ENCODE results near the gene CATSPERB. TPM values are rescaled to one million over a fixed set of nuclear protein-coding genes. Genes with fewer than 3 reads are reported as not detected.
A peak's percentile ranks its signal among the peaks of the same experiment; 100 is the strongest.
"Not testable (repeated sequence)": the region's sequence is repeated elsewhere in the genome, so short reads cannot be mapped to it uniquely, and the experiment has no call there.

CATSPERB gene
- polyA plus RNA-seq, 6 donors from 2014 or later: 0.71 TPM; not detected in 5

DNA sequence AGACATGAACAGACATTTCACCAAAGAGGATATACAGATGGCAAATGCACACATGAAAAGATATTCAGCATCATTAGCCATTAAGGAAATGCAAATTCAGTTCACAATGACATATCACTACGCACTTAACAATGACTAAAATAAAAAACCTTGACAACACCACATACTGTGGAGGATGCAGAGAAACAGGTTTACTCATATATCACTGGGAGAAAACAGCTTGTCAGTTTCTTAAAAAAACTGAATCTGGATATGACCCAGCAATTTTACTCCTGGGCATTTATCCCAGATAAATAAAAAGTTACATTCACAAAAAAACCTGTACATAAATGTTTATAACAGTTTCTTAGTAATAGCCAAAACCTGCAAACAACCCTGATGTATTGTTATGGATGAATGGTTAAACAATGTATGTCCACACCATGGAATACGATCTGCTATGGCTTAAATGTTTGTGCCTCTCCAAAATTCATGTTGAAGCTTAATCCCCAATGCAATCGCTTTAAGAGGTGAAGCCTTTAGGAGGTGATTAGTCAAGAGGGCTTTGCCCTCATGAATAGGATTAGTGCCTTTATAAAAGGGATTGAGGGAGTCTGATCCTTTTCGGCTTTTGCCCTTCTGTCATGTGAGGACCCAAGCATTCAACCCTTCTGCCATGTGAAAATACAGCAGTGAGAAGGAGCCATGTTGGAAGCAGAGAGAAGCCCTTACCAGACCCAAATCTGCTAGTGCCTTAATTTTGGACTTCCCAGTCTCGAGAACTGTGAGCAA is 185.8 kb downstream of the CATSPERB start:
- H3K27me3 Mint-ChIP-seq: peaks cover 13 to 45% (median 20%) of the 10 kb centered on the region in 3 donors
- DNase-seq (no peak), ATAC-seq (ENCODE audit: low read depth in 2 of 2) (no peak)
- peak overlapping the region in 1 of 6 donors; percentile 82 for H3K27ac Mint-ChIP-seq
- H3K4me3 Mint-ChIP-seq: no peak overlapping the region
- no peaks in the 10 kb centered on the region for H3K4me1 Mint-ChIP-seq
- peaks cover 7 to 24% (median 18%) of the 10 kb centered on the region in 7 donors for H3K9me3 Mint-ChIP-seq
- peaks cover 12 to 17% of the 10 kb centered on the region in 2 donors for H3K36me3 Mint-ChIP-seq

- H3K4me1 Mint-ChIP-seq: no peaks in the 10 kb centered on the region
- peaks cover 14 to 34% (median 24%) of the 10 kb centered on the region in 7 donors for H3K9me3 Mint-ChIP-seq
- H3K27ac Mint-ChIP-seq: no peak overlapping the region
- ATAC-seq (ENCODE audit: low read depth in 2 of 2) (no peak), DNase-seq (no peak)
- peaks cover 17 to 21% of the 10 kb centered on the region in 2 donors for H3K36me3 Mint-ChIP-seq
- no peak overlapping the region for H3K4me3 Mint-ChIP-seq
- H3K27me3 Mint-ChIP-seq: peaks cover 13 to 54% (median 29%) of the 10 kb centered on the region in 3 donors
These were observed 186.7 kb downstream of the CATSPERB start for GRCh38 chr14:91545204-91545603.

GRCh38 chr14:91536327-91536726 is 195.6 kb downstream of the CATSPERB start:
- ATAC-seq (ENCODE audit: low read depth in 2 of 2): no peak
- H3K4me1 Mint-ChIP-seq: no peaks in the 10 kb centered on the region
- DNase-seq: no peak
- H3K27me3 Mint-ChIP-seq: peaks cover 19 to 55% (median 38%) of the 10 kb centered on the region in 3 donors
- peak overlapping the region in 1 of 8 donors; percentile 22 for H3K4me3 Mint-ChIP-seq
- H3K27ac Mint-ChIP-seq: no peak overlapping the region
- peaks cover 15 to 33% (median 19%) of the 10 kb centered on the region in 7 donors for H3K9me3 Mint-ChIP-seq
- peaks cover 5 to 34% of the 10 kb centered on the region in 2 donors for H3K36me3 Mint-ChIP-seq

DNA sequence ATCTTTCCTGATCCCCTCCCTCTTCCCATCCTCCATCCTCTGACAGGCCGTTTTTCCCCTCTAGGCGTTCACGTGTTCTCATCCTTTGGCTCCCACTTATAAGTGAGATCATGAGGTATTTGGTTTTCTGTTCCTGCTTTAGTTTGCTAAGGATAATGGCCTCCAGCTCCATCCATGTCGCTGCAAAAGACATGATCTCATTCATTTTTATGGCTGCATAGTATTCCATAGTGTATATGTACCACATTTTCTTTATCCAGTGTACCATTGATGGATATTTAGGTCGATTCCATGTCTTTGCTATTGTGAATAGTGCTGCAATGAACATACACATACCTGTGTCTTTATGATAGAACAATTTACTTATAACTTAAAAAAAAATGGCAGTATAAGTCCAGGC is 197.8 kb downstream of the CATSPERB start:
- DNase-seq; H3K4me3 Mint-ChIP-seq; H3K4me1 Mint-ChIP-seq; H3K27ac Mint-ChIP-seq; ATAC-seq (ENCODE audit: low read depth in 2 of 2): not testable (repeated sequence)
- Mint-ChIP-seq H3K36me3 (peaks cover 0 to 11% of the 10 kb centered on the region in 2 donors), H3K27me3 (peaks cover 24 to 45% (median 31%) of the 10 kb centered on the region in 3 donors), H3K9me3 (peaks cover 0 to 14% (median 3%) of the 10 kb centered on the region in 7 donors)

DNA sequence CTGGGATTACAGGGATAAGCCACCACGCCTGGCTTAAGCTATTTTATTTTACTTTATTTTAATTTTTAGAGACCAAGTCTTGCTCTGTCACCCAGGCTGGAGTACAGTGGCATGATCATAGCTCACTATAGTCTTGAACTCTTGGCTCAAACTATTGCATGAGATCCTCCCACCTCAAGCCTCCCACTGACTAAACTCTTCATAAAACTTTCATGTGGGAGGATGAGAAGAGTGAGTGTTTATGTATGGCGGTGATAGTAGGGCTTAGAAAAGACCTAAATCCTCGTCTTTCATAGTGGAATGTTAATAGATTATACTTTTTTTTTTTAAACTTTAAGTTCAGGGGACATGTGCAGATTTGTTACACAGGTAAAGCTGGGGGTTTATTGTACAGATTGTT is 198.3 kb downstream of the CATSPERB start:
- Mint-ChIP-seq H3K4me3 (no peak overlapping the region), H3K27ac (no peak overlapping the region), H3K27me3 (peaks cover 21 to 45% (median 31%) of the 10 kb centered on the region in 3 donors), H3K4me1 (no peaks in the 10 kb centered on the region), H3K9me3 (peaks cover 0 to 10% (median 3%) of the 10 kb centered on the region in 7 donors), H3K36me3 (peaks cover 0 to 8% of the 10 kb centered on the region in 2 donors)
- ATAC-seq (ENCODE audit: low read depth in 2 of 2) (no peak), DNase-seq (no peak)

Other genes with a start within 250 kb of the CATSPERB start
- 100 to 1,000 TPM; 101 to 213 (median 115) TPM for gene PPP4R3A, start 221.8 kb downstream of the CATSPERB start, polyA plus RNA-seq (ENCODE audit: low read depth in 6 of 6)
- 10 to 100 TPM in 1 of 6 donors, 1 to 10 TPM in 4, under 1 TPM in 1; 0.60 to 16.6 (median 7.4) TPM for gene TC2N, start 135.4 kb upstream of the CATSPERB start, polyA plus RNA-seq (ENCODE audit: low read depth in 6 of 6)
- 1 to 10 TPM in 2 of 6 donors, under 1 TPM in 3, not detected in 1; 0.39 to 2.0 (median 0.61) TPM for gene FBLN5, start 215.6 kb upstream of the CATSPERB start, polyA plus RNA-seq (ENCODE audit: low read depth in 6 of 6)